H9 (cell line): ENCODE data around the gene CELF4. TPM values are rescaled to one million over a fixed set of nuclear protein-coding genes. Genes with fewer than 3 reads are reported as not detected.

Experiments
- DNase-seq: peaks from one replicate; pipeline ENCODE4 v3.0.0-alpha.2; 2017
- H2AFZ ChIP-seq: one replicate; pipeline ENCODE4 v1.6.1; 2013; ENCODE audit warnings: mild to moderate bottlenecking, low read length, control low read depth, moderate library complexity
- H2AK5ac ChIP-seq: 2 replicates; pipeline ENCODE4 v1.6.1; 2013; ENCODE audit warnings: low read length, control low read depth, mixed read lengths; ENCODE audit not compliant: insufficient read length
- H2BK120ac ChIP-seq: one replicate; pipeline ENCODE4 v1.6.1; 2013; ENCODE audit warnings: low read depth, mild to moderate bottlenecking, low read length, control low read depth, inconsistent platforms; ENCODE audit not compliant: poor library complexity, severe bottlenecking
- H2BK12ac ChIP-seq: 2 replicates; pipeline ENCODE4 v1.6.1; 2013; ENCODE audit warnings: low read length, control low read depth, mixed read lengths, low read depth; ENCODE audit not compliant: insufficient read length
- H2BK15ac ChIP-seq: 2 replicates; pipeline ENCODE4 v1.6.1; 2013; ENCODE audit warnings: low read depth, low read length, control low read depth
- H2BK20ac ChIP-seq: one replicate; pipeline ENCODE4 v1.6.1; 2013; ENCODE audit warnings: low read depth, mild to moderate bottlenecking, low read length, control low read depth, inconsistent platforms; ENCODE audit not compliant: poor library complexity, severe bottlenecking
- H2BK5ac ChIP-seq: 2 replicates; pipeline ENCODE4 v1.6.1; 2013; ENCODE audit warnings: low read length, control low read depth, mixed read lengths; ENCODE audit not compliant: insufficient read length
- H3K14ac ChIP-seq: 2 replicates; pipeline ENCODE4 v1.6.1; 2013; ENCODE audit warnings: low read length, control low read depth; ENCODE audit not compliant: insufficient read depth
- H3K18ac ChIP-seq: 2 replicates; pipeline ENCODE4 v1.6.1; 2013; ENCODE audit warnings: low read depth, mild to moderate bottlenecking, mixed read lengths, low read length, control low read depth; ENCODE audit not compliant: insufficient read length
- H3K23ac ChIP-seq: 2 replicates; pipeline ENCODE4 v1.6.1; 2013; ENCODE audit warnings: low read length, control low read depth, mixed read lengths, low read depth; ENCODE audit not compliant: insufficient read length
- H3K23me2 ChIP-seq: 2 replicates; pipeline ENCODE4 v1.6.1; 2013; ENCODE audit warnings: low read depth, mild to moderate bottlenecking, mixed read lengths, low read length, control low read depth; ENCODE audit not compliant: insufficient read length, poor library complexity, severe bottlenecking
- H3K27ac ChIP-seq: 2 replicates; pipeline ENCODE4 v1.5.1; 2013; ENCODE audit warnings: low read length, control low read depth, mixed read lengths, low read depth; ENCODE audit not compliant: insufficient read length
- H3K27me3 ChIP-seq: 2 replicates; pipeline ENCODE4 v1.6.1; 2013; ENCODE audit warnings: low read length, control low read depth, inconsistent platforms; ENCODE audit not compliant: insufficient read depth
- H3K4ac ChIP-seq: 2 replicates; pipeline ENCODE4 v1.6.1; 2013; ENCODE audit warnings: low read depth, mild to moderate bottlenecking, control low read depth, inconsistent platforms, low read length, moderate library complexity
- H3K4me1 ChIP-seq: 2 replicates; pipeline ENCODE4 v1.6.1; 2013; ENCODE audit warnings: low read length, control low read depth, inconsistent platforms; ENCODE audit not compliant: insufficient read depth
- H3K4me2 ChIP-seq: 2 replicates; pipeline ENCODE4 v1.6.1; 2013; ENCODE audit warnings: low read length, control low read depth, mixed read lengths; ENCODE audit not compliant: insufficient read length, insufficient read depth
- H3K56ac ChIP-seq: 2 replicates; pipeline ENCODE4 v1.6.1; 2013; ENCODE audit warnings: low read depth, mild to moderate bottlenecking, mixed read lengths, low read length, control low read depth; ENCODE audit not compliant: insufficient read length
- H3K79me1 ChIP-seq: 2 replicates; pipeline ENCODE4 v1.6.1; 2013; ENCODE audit warnings: low read depth, mild to moderate bottlenecking, moderate library complexity, low read length, control low read depth, inconsistent platforms; ENCODE audit not compliant: insufficient read depth, poor library complexity, severe bottlenecking
- H3K79me2 ChIP-seq: 2 replicates; pipeline ENCODE4 v1.6.1; 2013; ENCODE audit warnings: low read length, control low read depth, inconsistent platforms; ENCODE audit not compliant: insufficient read depth
- H3K9ac ChIP-seq: 2 replicates; pipeline ENCODE4 v1.6.1; 2013; ENCODE audit warnings: low read length, control low read depth, mixed read lengths; ENCODE audit not compliant: insufficient read length; ENCODE audit errors: extremely low read depth
- H3K9me3 ChIP-seq: one replicate; pipeline ENCODE4 v1.6.1; 2013; ENCODE audit warnings: low read depth, low read length, inconsistent platforms; ENCODE audit not compliant: control insufficient read depth
- H3T11ph ChIP-seq: one replicate; pipeline ENCODE4 v1.6.1; 2013; ENCODE audit warnings: mild to moderate bottlenecking, low read length, control low read depth, inconsistent platforms
- H4K20me1 ChIP-seq: one replicate; pipeline ENCODE4 v1.6.1; 2013; ENCODE audit not compliant: control insufficient read depth, insufficient read length, insufficient read depth
- H4K5ac ChIP-seq: 2 replicates; pipeline ENCODE4 v1.6.1; 2013; ENCODE audit warnings: low read depth, mild to moderate bottlenecking, mixed read lengths, low read length, control low read depth; ENCODE audit not compliant: insufficient read length
- H4K8ac ChIP-seq: replicated peaks from 2 replicates; pipeline ENCODE4 v1.6.1; 2013; ENCODE audit warnings: low read length, control low read depth, mixed read lengths, low read depth; ENCODE audit not compliant: insufficient read length
- H4K91ac ChIP-seq: 2 replicates; pipeline ENCODE4 v1.6.1; 2013; ENCODE audit warnings: low read depth, mild to moderate bottlenecking, moderate library complexity, mixed read lengths, low read length, control low read depth; ENCODE audit not compliant: insufficient read length
- H3K27ac Mint-ChIP-seq, 3 experiments: 2 replicates in 2 of 3; 3 replicates in 1 of 3; pipeline ENCODE4 v1.8.0; 2020 to 2021; ENCODE audit warnings: mixed read lengths in 3 of 3, mild to moderate bottlenecking in 1 of 3, moderate library complexity in 1 of 3
- H3K27me3 Mint-ChIP-seq: 2 replicates; pipeline ENCODE4 v1.8.0; 2021; ENCODE audit warnings: low read depth, mild to moderate bottlenecking, moderate library complexity, mixed read lengths
- H3K36me3 Mint-ChIP-seq, 3 experiments: 2 replicates in 2 of 3; 3 replicates in 1 of 3; pipeline ENCODE4 v1.8.0; 2020 to 2021; ENCODE audit warnings: low read depth in 3 of 3, mixed read lengths in 3 of 3; ENCODE audit not compliant: insufficient read depth in 1 of 3
- H3K4me1 Mint-ChIP-seq, 2 experiments: 2 replicates each; pipeline ENCODE4 v1.8.0; 2020; ENCODE audit warnings: mixed read lengths in 2 of 2
- H3K4me3 Mint-ChIP-seq, 2 experiments: 2 replicates in 1 of 2; 3 replicates in 1 of 2; pipeline ENCODE4 v1.8.0; 2020 to 2021; ENCODE audit warnings: mild to moderate bottlenecking in 2 of 2, mixed read lengths in 2 of 2, moderate library complexity in 1 of 2
- H3K9me3 Mint-ChIP-seq, 2 experiments: 2 replicates in 1 of 2; 3 replicates in 1 of 2; pipeline ENCODE4 v1.8.0; 2020; ENCODE audit warnings: mild to moderate bottlenecking in 2 of 2, mixed read lengths in 2 of 2, moderate library complexity in 1 of 2
- WGBS: extraction: QIAGEN DNeasy Blood & Tissue Kit; methylation state at CpG from one replicate; pipeline ENCODE4 v1.1.7; 2013; ENCODE audit warnings: missing lambda C conversion rate, low lambda C conversion rate, mixed read lengths; ENCODE audit not compliant: insufficient read length; ENCODE audit errors: extremely low coverage; 5-methylcytosine and 5-hydroxymethylcytosine counted together
- total RNA-seq: library from RNA; stranded (reverse); gene quantifications from 2 replicates; pipeline ENCODE4 v1.2.1, GENCODE V29; 2021
- TF ChIP-seq, protein P1 (sequence below): fragments of 200-600 bp; sonication (generic); conservative IDR thresholded peaks from 3 replicates; pipeline ENCODE4 v1.8.0; 2021; ENCODE audit warnings: antibody characterized with exemption, mild to moderate bottlenecking

Gene CELF4
- total RNA-seq, 1 experiment from 2014 or later, result 1.1 TPM

DNA sequence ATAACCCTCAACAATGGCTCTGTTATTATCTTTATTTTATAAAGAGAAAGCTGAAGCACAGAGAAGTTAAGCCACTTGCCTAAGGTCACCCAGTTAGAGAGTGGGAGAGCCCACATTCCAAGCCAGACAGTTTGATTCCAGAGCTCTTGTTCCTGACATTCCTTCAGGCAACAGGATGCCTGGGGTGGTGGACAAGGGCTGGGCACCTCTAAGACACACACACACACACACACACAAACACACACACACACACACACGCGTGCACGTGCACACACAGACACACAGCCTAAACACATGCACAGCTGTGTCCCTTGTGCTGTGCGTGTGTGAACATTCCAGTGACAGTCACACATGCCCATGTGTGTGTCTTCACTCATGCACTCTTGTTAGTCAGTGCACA is 26.4 kb downstream of the CELF4 start:
- Histone ChIP-seq H3K23me2 (peaks cover 4% of the 10 kb centered on the region), H3T11ph (no peak overlapping the region), H3K79me1 (no peaks in the 10 kb centered on the region), H4K5ac (no peak overlapping the region), H3K4me2 (peak overlapping the region; percentile 69), H4K8ac (no peak overlapping the region), H3K9me3 (no peaks in the 10 kb centered on the region), H2AFZ (no peak overlapping the region), H4K91ac (no peak overlapping the region), H3K79me2 (no peaks in the 10 kb centered on the region), H3K4ac (no peak overlapping the region), H2BK12ac (no peak overlapping the region), H3K27me3 (no peaks in the 10 kb centered on the region; the same call in 1 of the 2 replicates), H2BK20ac (no peak overlapping the region), H2BK5ac (no peak overlapping the region), H3K18ac (no peak overlapping the region), H3K14ac (no peak overlapping the region), H3K56ac (no peak overlapping the region), H4K20me1 (no peaks in the 10 kb centered on the region), H2AK5ac (no peak overlapping the region), H2BK120ac (no peak overlapping the region), H3K27ac (no peak overlapping the region), H3K4me1 (peaks cover 3% of the 10 kb centered on the region; the same call in 1 of the 2 replicates), H3K9ac (no peak overlapping the region), H2BK15ac (no peak overlapping the region), H3K23ac (no peak overlapping the region)
- no peak for DNase-seq
- TF ChIP-seq, protein P1, sequence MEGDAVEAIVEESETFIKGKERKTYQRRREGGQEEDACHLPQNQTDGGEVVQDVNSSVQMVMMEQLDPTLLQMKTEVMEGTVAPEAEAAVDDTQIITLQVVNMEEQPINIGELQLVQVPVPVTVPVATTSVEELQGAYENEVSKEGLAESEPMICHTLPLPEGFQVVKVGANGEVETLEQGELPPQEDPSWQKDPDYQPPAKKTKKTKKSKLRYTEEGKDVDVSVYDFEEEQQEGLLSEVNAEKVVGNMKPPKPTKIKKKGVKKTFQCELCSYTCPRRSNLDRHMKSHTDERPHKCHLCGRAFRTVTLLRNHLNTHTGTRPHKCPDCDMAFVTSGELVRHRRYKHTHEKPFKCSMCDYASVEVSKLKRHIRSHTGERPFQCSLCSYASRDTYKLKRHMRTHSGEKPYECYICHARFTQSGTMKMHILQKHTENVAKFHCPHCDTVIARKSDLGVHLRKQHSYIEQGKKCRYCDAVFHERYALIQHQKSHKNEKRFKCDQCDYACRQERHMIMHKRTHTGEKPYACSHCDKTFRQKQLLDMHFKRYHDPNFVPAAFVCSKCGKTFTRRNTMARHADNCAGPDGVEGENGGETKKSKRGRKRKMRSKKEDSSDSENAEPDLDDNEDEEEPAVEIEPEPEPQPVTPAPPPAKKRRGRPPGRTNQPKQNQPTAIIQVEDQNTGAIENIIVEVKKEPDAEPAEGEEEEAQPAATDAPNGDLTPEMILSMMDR, result no peak
- Mint-ChIP-seq H3K36me3 (no peaks in the 10 kb centered on the region), H3K9me3 (no peaks in the 10 kb centered on the region), H3K27me3 (peaks cover 49% of the 10 kb centered on the region), H3K27ac (no peak overlapping the region), H3K4me3 (no peak overlapping the region), H3K4me1 (peaks cover 29 to 53% of the 10 kb centered on the region in 2 experiments)
- no CpG with 5 or more reads among the region's 4 CpGs for whole genome bisulfite sequencing
